Measurements from ENCODE around the gene CRTC1.

Gene CRTC1

GRCh38 chr19:18817574-18817973, 134.1 kb downstream of the CRTC1 start:
- DNase-seq = no peak

- no peak for DNase-seq
These were observed 145.3 kb downstream of the CRTC1 start for GRCh38 chr19:18828786-18829185.

- DNase-seq = no peak
These were observed 147.0 kb downstream of the CRTC1 start for GRCh38 chr19:18830488-18830887.

- DNase-seq = peak; percentile 68
These were observed 148.2 kb downstream of the CRTC1 start, which contains the start of gene UPF1 for GRCh38 chr19:18831524-18832305. Gene UPF1 (plus strand): TSS chr19:18831959. CDS start chr19:18832210, 251 bp downstream.
